HepG2 (cell line): Measurements from ENCODE around the gene CCDC178. TPM values are rescaled to one million over a fixed set of nuclear protein-coding genes. Genes with fewer than 3 reads are reported as not detected.

Experiments
- ATAC-seq: fragments of 200-7000 bp; cut with Tn5 transposase; 3 replicates; pipeline ENCODE4 v1.9.1; 2020; ENCODE audit warnings: mild to moderate bottlenecking, moderate library complexity
- BruUV-seq: library from RNA; stranded (reverse); fragments of 400-500 nt; replicated peaks from 2 replicates; lab custom pipeline; 2021; lab: Mats Ljungman, UMichigan
- CTCF ChIA-PET: fragments of 300-600 bp; formaldehyde crosslinking; extraction: SDS; loops from one replicate; lab custom pipeline; 2021; ENCODE audit warnings: low total read pairs, inconsistent platforms, low intra/inter-chr PET ratio; lab: Yijun Ruan, JAX
- POLR2A ChIA-PET: fragments of 350-600 bp; sonication (Branson Sonifier 250); formaldehyde crosslinking; loops from one replicate; lab custom pipeline; 2020; ENCODE audit warnings: antibody characterized with exemption, inconsistent platforms; lab: Yijun Ruan, JAX
- DNase-seq: peaks from one replicate; pipeline ENCODE4 v3.0.0-alpha.2; 2015; ENCODE audit warnings: low spot score
- FAIRE-seq: peaks from 3 replicates; lab custom pipeline; 2011; peaks lifted over from hg19 to GRCh38; lab: Jason Lieb, UNC
- H2AFZ ChIP-seq: one replicate; pipeline ENCODE4 v1.6.1; 2011; ENCODE audit warnings: low read length, inconsistent platforms
- H3K27ac ChIP-seq: fragments of 300-600 bp; 3 replicates; pipeline ENCODE4 v1.8.0; 2011; ENCODE audit warnings: mixed run types, mild to moderate bottlenecking, mixed read lengths, low read length, inconsistent platforms; ENCODE audit not compliant: insufficient read depth; ENCODE audit errors: extremely low read length
- H3K27me3 ChIP-seq, 2 experiments: fragments of 200-600 bp in 1 of 2; 2 replicates in 1 of 2; 3 replicates in 1 of 2; pipeline versions ENCODE4 v1.6.0 to v1.8.0; 2011; ENCODE audit warnings: low read length in 2 of 2, mild to moderate bottlenecking in 2 of 2, moderate library complexity in 2 of 2, inconsistent platforms in 1 of 2; ENCODE audit not compliant: insufficient read depth in 2 of 2, control insufficient read depth in 1 of 2
- H3K36me3 ChIP-seq, 2 experiments: fragments of 200-600 bp in 1 of 2; replicated peaks in 1 of 2; 2 replicates in 1 of 2; 3 replicates in 1 of 2; pipeline versions ENCODE4 v1.5.1 to v1.8.0; 2011; ENCODE audit warnings: low read length in 2 of 2, inconsistent platforms in 1 of 2; ENCODE audit not compliant: insufficient read depth in 2 of 2, control insufficient read depth in 1 of 2
- H3K4me1 ChIP-seq: 2 replicates; pipeline ENCODE4 v1.5.1; 2012; ENCODE audit warnings: low read length, inconsistent platforms; ENCODE audit not compliant: insufficient read depth
- H3K4me2 ChIP-seq: 2 replicates; pipeline ENCODE4 v1.6.0; 2011; ENCODE audit warnings: low read depth, low read length, inconsistent platforms
- H3K4me3 ChIP-seq, 3 experiments: fragments of 200-600 bp in 1 of 3; sonication (generic), shearing (Covaris generic) in 1 of 3; replicated peaks in 1 of 3; 2 replicates each; pipeline ENCODE4 v1.5.1; 2011 to 2016; ENCODE audit warnings: low read length in 3 of 3, inconsistent platforms in 2 of 3, low read depth in 2 of 3, mild to moderate bottlenecking in 2 of 3, control low read depth in 1 of 3, mixed read lengths in 1 of 3; ENCODE audit not compliant: insufficient read depth in 1 of 3
- H3K79me2 ChIP-seq: one replicate; pipeline ENCODE4 v1.6.1; 2011; ENCODE audit warnings: low read length, inconsistent platforms; ENCODE audit not compliant: insufficient read depth
- H3K9ac ChIP-seq: 2 replicates; pipeline ENCODE4 v1.6.0; 2011; ENCODE audit warnings: mild to moderate bottlenecking, low read depth, low read length, inconsistent platforms; ENCODE audit not compliant: insufficient read depth
- H3K9me3 ChIP-seq: 2 replicates; pipeline ENCODE4 v1.5.1; 2012; ENCODE audit warnings: mild to moderate bottlenecking, low read length
- H4K20me1 ChIP-seq: 2 replicates; pipeline ENCODE4 v1.6.0; 2011; ENCODE audit warnings: inconsistent platforms, mild to moderate bottlenecking, low read length, moderate library complexity; ENCODE audit not compliant: insufficient read depth
- MXD3 ChIP-seq: IDR thresholded peaks from 2 replicates; pipeline ENCODE4 v1.6.1; 2016; ENCODE audit warnings: mild to moderate bottlenecking, missing biosample characterization, missing genetic modification reagents
- SETDB1 ChIP-seq: sonication (generic); formaldehyde crosslinking; IDR thresholded peaks from 2 replicates; pipeline ENCODE4 v1.5.1; 2020; ENCODE audit warnings: missing genetic modification reagents, mild to moderate bottlenecking, borderline replicate concordance
- SPEN ChIP-seq: sonication (generic); formaldehyde crosslinking; IDR thresholded peaks from 2 replicates; pipeline ENCODE4 v1.5.1; 2020; ENCODE audit warnings: low read depth, mild to moderate bottlenecking, missing genetic modification reagents
- U2AF2 ChIP-seq: fragments of 200-400 bp; formaldehyde crosslinking; IDR thresholded peaks from 2 replicates; pipeline ENCODE4 v1.6.1; 2017; ENCODE audit warnings: low read depth, mild to moderate bottlenecking, low read length
- ZBTB44 ChIP-seq: sonication (generic); formaldehyde crosslinking; IDR thresholded peaks from 2 replicates; pipeline ENCODE4 v1.4.0; 2020; ENCODE audit warnings: missing genetic modification reagents
- ZFP37 ChIP-seq: sonication (generic); formaldehyde crosslinking; IDR thresholded peaks from 2 replicates; pipeline ENCODE4 v1.4.0; 2020; ENCODE audit warnings: missing genetic modification reagents, borderline replicate concordance
- ZNF276 ChIP-seq: sonication (generic); formaldehyde crosslinking; IDR thresholded peaks from 2 replicates; pipeline ENCODE4 v1.4.0; 2020; ENCODE audit warnings: mild to moderate bottlenecking, low read depth, missing genetic modification reagents
- ZNF616 ChIP-seq: sonication (generic); formaldehyde crosslinking; IDR thresholded peaks from 2 replicates; pipeline ENCODE4 v1.5.0; 2020; ENCODE audit warnings: low read depth, mild to moderate bottlenecking, missing genetic modification reagents
- WGBS: methylation state at CpG from one replicate; pipeline ENCODE4 v1.1.6; 2017; ENCODE audit warnings: low lambda C conversion rate; 5-methylcytosine and 5-hydroxymethylcytosine counted together
- in situ Hi-C: cut with HindIII; loops from 2 replicates; pipeline ENCODE4 v1.10.0; 2017; ENCODE audit warnings: low pct_unique_long_range_greater_than_20kb; ENCODE audit not compliant: extremely low pct_ligation_motif_present
- intact Hi-C: fragments of 100-400 bp; cut with micrococcal nuclease; formaldehyde crosslinking; loops from one replicate; pipeline ENCODE4 v1.10.0; 2022; ENCODE audit not compliant: unreplicated experiment
- polyA plus RNA-seq, 8 experiments: library from polyadenylated mRNA; depleted of rRNA in 3 of 8; stranded (reverse) in 7 of 8; unstranded in 1 of 8; fragments of >200 nt; fragmentation: Illumina TruSeq in 4 of 8; extraction: Trizol in 4 of 8; gene quantifications; 2 replicates each; pipeline versions ENCODE4 v1.2.1 to v1.2.3, GENCODE V29; 2011 to 2016; ENCODE audit warnings: low read depth in 4 of 8, missing spikeins in 1 of 8, mixed read lengths in 1 of 8; ENCODE audit not compliant: insufficient read depth in 1 of 8
- total RNA-seq, 5 experiments: library from RNA; depleted of rRNA; stranded (reverse); fragments of >200 nt; fragmentation: Illumina TruSeq; extraction: Trizol; gene quantifications; 2 replicates each; pipeline ENCODE4 v1.2.3, GENCODE V29; 2016; ENCODE audit warnings: low read depth in 1 of 5
- TF ChIP-seq, protein P1 (sequence below): sonication (generic); formaldehyde crosslinking; IDR thresholded peaks from 2 replicates; pipeline ENCODE4 v1.4.0; 2020; ENCODE audit warnings: missing genetic modification reagents

CCDC178 gene
- total and polyA plus RNA-seq, 2 of the 13 experiments (the other 11 are each of a cell fraction or from before 2014, with no cell fraction given), result not detected

- no peaks in the 10 kb centered on the region for H3K9me3 ChIP-seq
- FAIRE-seq (no peak), DNase-seq (no peak), ATAC-seq (no peak)
- CTCF ChIA-PET, result no interaction called here
- H3K27me3 ChIP-seq, result peaks cover 0 to 2% of the 10 kb centered on the region in 2 experiments; a peak in 1 of 5 replicates
- H2AFZ ChIP-seq, result no peak overlapping the region
- no peaks in the 10 kb centered on the region for H3K36me3 ChIP-seq
- peaks cover 11% of the 10 kb centered on the region for H3K4me1 ChIP-seq
- TF ChIP-seq SETDB1 (CRISPR knock-in tag) (no peak), ZNF616 (CRISPR knock-in tag) (no peak), ZNF276 (CRISPR knock-in tag) (no peak)
- TF ChIP-seq, all 625 proteins: peak for 0
- Histone ChIP-seq H3K79me2 (no peaks in the 10 kb centered on the region), H4K20me1 (no peaks in the 10 kb centered on the region), H3K27ac (no peak overlapping the region), H3K9ac (no peak overlapping the region), H3K4me3 (no peak overlapping the region), H3K4me2 (no peak overlapping the region)
- in situ Hi-C loops, result loop anchor here (5.0 kb wide), 1 partner anchor 198 kb away; no protein-coding TSS in a partner anchor
- no TSS peak for BruUV-seq
- intact Hi-C loops, result loop anchor here (10.0 kb wide), 1 partner anchor 81 kb away; no protein-coding TSS in a partner anchor
- POLR2A ChIA-PET, result no interaction called here
- 50% methylated on average over 1 of the region's 1 CpG for WGBS
Observed at GRCh38 chr18:32915516-32915915, 525.0 kb downstream of the CCDC178 start.

DNA sequence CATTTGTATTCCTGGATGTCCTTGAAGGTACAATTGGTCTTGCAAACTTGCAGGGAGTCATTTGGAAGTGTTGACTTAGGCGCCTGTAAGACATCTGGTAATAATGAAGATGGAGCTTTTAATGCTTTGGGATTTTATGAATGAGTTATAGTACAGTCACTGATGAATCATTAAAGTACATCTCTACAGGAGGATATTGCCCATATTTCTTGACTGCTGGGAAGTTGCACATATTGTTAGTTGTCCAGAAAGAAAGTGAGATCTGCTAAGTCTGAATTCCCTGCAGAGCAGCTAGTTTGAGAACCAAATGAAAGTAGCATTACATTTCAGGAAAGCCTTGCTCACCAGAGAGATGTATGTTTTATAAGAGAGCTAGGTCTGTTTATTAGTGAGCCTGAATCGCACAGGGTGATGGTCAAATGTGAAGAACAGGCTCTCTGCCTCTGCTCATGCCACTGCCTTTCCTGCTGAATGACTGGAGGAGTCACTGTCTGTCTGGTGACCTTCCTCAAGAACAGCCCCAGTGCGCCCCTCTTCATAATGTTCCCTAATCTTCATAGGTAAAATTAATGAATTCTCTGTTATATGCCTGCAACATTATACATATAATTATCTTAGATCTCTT is 528.7 kb downstream of the CCDC178 start:
- Histone ChIP-seq H4K20me1 (no peaks in the 10 kb centered on the region), H2AFZ (no peak overlapping the region), H3K27me3 (peaks cover 2 to 4% of the 10 kb centered on the region in 2 experiments; a peak in 3 of 5 replicates), H3K4me3 (no peak overlapping the region), H3K4me1 (peaks cover 23% of the 10 kb centered on the region), H3K4me2 (no peak overlapping the region), H3K9me3 (no peaks in the 10 kb centered on the region), H3K36me3 (no peaks in the 10 kb centered on the region), H3K27ac (no peak overlapping the region), H3K9ac (no peak overlapping the region), H3K79me2 (no peaks in the 10 kb centered on the region)
- DNase-seq (no peak), FAIRE-seq (no peak), ATAC-seq (no peak)
- 44% methylated on average over 2 of the region's 3 CpGs for WGBS
- no TSS peak for BruUV-seq
- ChIA-PET POLR2A (no interaction called here), CTCF (no interaction called here)
- in situ Hi-C loops, result no loop called here
- intact Hi-C loops, result loop anchor here (10.0 kb wide), 1 partner anchor 77 kb away; no protein-coding TSS in a partner anchor
- TF ChIP-seq U2AF2, result no peak
- no peak for TF ChIP-seq ZBTB44 (CRISPR knock-in tag)
- TF ChIP-seq ZFP37 (CRISPR knock-in tag), result no peak
- TF ChIP-seq SPEN (CRISPR knock-in tag), result no peak
- TF ChIP-seq, protein P1, sequence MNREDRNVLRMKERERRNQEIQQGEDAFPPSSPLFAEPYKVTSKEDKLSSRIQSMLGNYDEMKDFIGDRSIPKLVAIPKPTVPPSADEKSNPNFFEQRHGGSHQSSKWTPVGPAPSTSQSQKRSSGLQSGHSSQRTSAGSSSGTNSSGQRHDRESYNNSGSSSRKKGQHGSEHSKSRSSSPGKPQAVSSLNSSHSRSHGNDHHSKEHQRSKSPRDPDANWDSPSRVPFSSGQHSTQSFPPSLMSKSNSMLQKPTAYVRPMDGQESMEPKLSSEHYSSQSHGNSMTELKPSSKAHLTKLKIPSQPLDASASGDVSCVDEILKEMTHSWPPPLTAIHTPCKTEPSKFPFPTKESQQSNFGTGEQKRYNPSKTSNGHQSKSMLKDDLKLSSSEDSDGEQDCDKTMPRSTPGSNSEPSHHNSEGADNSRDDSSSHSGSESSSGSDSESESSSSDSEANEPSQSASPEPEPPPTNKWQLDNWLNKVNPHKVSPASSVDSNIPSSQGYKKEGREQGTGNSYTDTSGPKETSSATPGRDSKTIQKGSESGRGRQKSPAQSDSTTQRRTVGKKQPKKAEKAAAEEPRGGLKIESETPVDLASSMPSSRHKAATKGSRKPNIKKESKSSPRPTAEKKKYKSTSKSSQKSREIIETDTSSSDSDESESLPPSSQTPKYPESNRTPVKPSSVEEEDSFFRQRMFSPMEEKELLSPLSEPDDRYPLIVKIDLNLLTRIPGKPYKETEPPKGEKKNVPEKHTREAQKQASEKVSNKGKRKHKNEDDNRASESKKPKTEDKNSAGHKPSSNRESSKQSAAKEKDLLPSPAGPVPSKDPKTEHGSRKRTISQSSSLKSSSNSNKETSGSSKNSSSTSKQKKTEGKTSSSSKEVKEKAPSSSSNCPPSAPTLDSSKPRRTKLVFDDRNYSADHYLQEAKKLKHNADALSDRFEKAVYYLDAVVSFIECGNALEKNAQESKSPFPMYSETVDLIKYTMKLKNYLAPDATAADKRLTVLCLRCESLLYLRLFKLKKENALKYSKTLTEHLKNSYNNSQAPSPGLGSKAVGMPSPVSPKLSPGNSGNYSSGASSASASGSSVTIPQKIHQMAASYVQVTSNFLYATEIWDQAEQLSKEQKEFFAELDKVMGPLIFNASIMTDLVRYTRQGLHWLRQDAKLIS (CRISPR knock-in tag), result no peak
- TF ChIP-seq MXD3 (CRISPR knock-in tag), result no peak
